Caki2 (cell line): Measurements from ENCODE around the gene HDDC3. TPM values are rescaled to one million over a fixed set of nuclear protein-coding genes. Genes with fewer than 3 reads are reported as not detected.

Experiments
- DNase-seq: peaks from one replicate; pipeline ENCODE4 v3.0.0-alpha.2; 2015; ENCODE audit warnings: low read depth
- in situ Hi-C: cut with HindIII; loops from 2 replicates; pipeline ENCODE4 v1.10.0; 2016; ENCODE audit warnings: low sequenced_read_pairs, low pct_unique_long_range_greater_than_20kb, mixed read lengths
- total RNA-seq: library from RNA; depleted of rRNA; stranded (reverse); fragments of >200 nt; shearing (Covaris generic); gene quantifications from 2 replicates; pipeline ENCODE4 v1.2.3, GENCODE V29; 2014; ENCODE audit warnings: low replicate concordance; rRNA removed

Gene HDDC3
- 23.9 and 38.5 TPM in 2 replicates for total RNA-seq

GRCh38 chr15:90931828-90932659 lies at the start of gene HDDC3:
HDDC3 (minus strand) TSS chr15:90932549; CDS start chr15:90932540, 9 bp downstream.
- in situ Hi-C loops = no loop called here
- DNase-seq = peak; percentile 83

DNA sequence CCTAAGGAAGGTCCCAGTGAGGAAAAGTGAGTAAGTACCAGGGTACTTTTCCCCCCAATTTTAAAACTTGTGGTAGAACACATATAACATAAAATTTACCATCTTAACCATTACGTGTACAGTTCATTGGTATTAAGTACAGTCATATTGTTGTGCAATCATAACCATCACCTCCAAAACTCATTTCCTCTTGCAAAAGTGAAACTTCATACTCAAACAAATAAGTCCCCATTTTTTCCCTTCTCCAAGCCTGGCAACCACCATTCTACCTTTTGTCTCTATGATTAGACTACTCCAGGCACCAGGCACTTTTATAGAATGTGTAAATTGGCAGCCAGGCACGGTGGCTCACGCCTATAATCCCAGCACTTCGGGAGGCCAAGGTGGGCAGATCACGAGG lies 49.8 kb upstream of the HDDC3 start:
- no peak for DNase-seq
- in situ Hi-C loops = no loop called here

- in situ Hi-C loops = no loop called here
- no peak for DNase-seq
Observed at GRCh38 chr15:90981681-90982080, 49.3 kb upstream of the HDDC3 start.

DNA sequence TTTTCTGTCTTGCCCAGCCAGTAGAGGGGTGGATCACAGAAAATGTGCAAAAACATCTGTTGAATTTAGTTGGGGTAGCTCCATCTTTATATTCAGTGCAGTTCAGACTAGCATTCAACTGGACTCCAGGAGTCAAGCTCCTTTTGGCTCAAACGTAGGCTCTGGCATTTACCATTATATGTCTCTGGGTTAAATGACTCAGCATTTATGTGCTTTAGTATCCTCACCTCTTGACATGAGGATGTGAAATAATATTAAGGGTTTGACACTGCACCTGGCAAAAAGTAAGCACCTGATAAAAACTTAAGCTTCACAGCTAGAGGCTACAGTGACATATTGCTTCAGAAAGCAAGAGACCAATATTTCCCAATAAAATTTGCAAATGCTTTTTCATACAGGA lies 47.2 kb upstream of the HDDC3 start:
- in situ Hi-C loops = no loop called here
- DNase-seq = no peak

GRCh38 chr15:90974216-90974615 lies 41.9 kb upstream of the HDDC3 start:
- in situ Hi-C loops = no loop called here
- no peak for DNase-seq

GRCh38 chr15:90972133-90972532 lies 39.8 kb upstream of the HDDC3 start:
- DNase-seq = no peak
- in situ Hi-C loops = no loop called here

DNA sequence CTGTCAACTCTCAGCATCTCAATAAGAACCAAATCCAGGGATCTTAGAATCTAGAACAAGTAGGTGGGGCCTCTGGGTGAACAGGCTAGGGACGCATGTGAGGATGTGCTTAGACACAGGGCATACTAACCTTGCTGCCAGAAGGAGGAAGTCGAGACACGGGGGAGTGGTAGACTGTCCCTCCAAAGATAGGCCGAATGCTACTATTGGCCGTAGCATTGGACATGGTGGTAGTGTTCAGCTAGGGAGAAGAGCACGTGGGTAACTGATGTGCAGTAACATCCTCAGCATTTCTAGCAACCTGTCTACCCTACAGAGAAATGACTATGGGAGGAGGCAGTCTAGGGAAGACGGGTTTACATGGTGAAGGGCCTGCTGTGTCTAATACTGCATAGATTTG lies 37.9 kb upstream of the HDDC3 start:
- no peak for DNase-seq
- in situ Hi-C loops = no loop called here

- in situ Hi-C loops = no loop called here
- no peak for DNase-seq
Observed at GRCh38 chr15:90968434-90968833, 36.1 kb upstream of the HDDC3 start.

DNA sequence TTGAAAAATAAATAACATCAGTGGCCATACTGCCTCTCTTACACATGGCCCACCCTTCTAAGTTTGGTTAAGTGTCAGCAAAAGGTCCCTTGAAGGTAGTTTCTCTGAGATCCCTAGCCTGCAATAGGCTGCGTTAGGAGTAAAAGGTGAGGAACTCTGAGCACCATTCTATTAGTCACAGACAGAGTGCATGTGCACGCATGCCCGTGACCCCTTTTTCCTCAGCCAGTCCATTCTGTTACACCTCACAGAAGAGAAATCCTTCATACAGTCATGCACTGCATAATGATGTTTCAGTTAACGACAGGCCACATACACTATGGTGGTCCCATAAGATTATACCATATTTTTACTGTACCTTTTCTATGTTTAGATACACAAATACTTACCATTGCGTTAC lies 34.9 kb upstream of the HDDC3 start:
- DNase-seq = no peak
- in situ Hi-C loops = no loop called here

DNA sequence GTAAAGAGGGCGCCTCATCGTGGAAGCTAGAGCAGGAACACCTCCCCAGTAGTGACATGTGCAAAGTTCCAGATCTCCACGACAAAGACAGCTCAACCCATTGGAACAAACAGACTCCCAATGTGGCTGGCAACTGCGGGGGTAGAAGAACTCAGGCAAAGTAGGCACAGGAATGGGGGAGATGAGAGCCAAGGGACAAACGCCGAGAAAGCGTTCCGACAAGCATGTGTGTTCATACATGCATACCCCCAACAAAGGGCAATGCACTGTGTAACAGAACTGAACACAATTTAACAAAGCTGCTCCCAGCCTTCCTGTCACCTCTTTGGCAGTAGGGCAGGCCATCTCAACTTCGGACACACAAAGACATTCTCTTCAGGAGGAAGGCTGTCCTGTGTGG lies 33.9 kb upstream of the HDDC3 start:
- in situ Hi-C loops = no loop called here
- no peak for DNase-seq

DNA sequence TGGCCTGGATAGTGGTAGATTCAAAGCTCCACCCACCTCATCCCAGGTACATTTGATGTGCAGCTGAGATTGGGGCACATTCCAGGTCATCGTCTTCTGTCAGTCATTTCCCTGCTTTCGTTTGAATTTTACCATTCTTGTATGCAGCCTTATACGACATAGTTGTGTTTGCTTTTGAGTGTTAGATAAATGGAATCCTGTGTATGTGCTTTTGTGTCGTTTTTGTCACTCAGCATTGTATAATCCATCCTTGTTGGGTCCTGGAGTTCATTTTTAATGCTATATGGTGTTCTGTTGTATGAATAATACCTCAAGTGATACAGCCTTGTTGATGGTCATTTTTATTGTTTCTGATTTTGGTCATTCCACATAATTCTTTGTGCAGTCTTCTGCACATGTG lies 29.7 kb upstream of the HDDC3 start:
- in situ Hi-C loops = no loop called here
- no peak for DNase-seq

- DNase-seq = no peak
- in situ Hi-C loops = no loop called here
Observed at GRCh38 chr15:90960298-90961091, 28.1 kb upstream of the HDDC3 start.

DNA sequence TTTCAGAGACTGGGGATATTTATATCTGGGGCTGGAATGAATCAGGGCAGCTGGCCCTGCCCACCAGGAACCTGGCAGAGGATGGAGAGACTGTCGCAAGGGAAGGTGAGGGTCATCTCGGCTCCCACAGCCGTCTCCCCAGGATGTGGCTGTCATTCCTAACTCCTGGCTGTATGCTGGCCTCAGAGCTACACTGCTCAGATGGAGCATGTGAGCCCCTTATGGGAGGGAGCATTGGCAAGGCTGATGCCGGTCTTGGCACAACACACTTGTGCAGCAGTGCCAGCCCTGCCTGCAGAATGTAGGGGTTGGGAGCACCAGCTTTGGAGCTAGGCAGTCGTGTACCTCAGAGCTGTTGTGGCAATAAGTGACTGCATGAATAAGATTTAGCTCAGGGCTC lies 27.5 kb upstream of the HDDC3 start:
- in situ Hi-C loops = no loop called here
- no peak for DNase-seq

GRCh38 chr15:90959028-90959595 lies 26.8 kb upstream of the HDDC3 start:
- in situ Hi-C loops = no loop called here
- DNase-seq = no peak

DNA sequence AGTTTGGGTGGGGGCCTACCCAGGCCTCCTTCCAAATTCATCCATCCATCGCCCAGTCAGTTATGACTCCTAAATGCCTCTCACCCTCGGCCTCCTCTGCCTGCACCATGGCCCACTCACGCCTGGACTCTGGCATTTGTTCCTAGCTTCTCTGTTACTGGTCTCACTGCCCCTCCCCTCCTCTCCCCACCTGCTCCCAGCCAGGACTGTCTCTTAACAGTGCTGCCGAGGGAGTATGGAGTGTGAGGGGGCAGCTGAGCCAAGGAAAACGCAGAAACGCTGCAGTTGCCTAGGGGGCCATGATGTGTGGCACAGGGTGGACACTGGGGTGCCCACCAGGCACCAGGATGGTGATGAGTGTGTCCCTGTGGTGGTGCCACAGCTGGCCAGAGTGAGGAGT lies 25.4 kb upstream of the HDDC3 start:
- in situ Hi-C loops = no loop called here
- DNase-seq = no peak

GRCh38 chr15:90957031-90957790 lies 24.9 kb upstream of the HDDC3 start:
- no peak for DNase-seq
- in situ Hi-C loops = no loop called here

GRCh38 chr15:90956274-90957030 lies 24.1 kb upstream of the HDDC3 start:
- no peak for DNase-seq
- in situ Hi-C loops = no loop called here
